HEK293 (cell line): ENCODE data around the gene BAIAP3.

Source experiments
- CTCF ChIA-PET: fragments of 350-600 bp; formaldehyde crosslinking; extraction: SDS; loops from one replicate; lab custom pipeline; 2021; ENCODE audit warnings: antibody characterized with exemption; lab: Yijun Ruan, JAX
- POLR2A ChIA-PET: fragments of 300-600 bp; formaldehyde crosslinking; extraction: SDS; loops from one replicate; lab custom pipeline; 2020; ENCODE audit warnings: antibody characterized with exemption, inconsistent platforms; lab: Yijun Ruan, JAX
- H3K27ac ChIP-seq: fragments of 200-500 bp; sonication (Bioruptor generic); 2 replicates; pipeline ENCODE4 v1.5.1; 2014; ENCODE audit warnings: low read depth, low read length, control low read depth, inconsistent platforms; ENCODE audit errors: extremely low read depth
- H3K36me3 ChIP-seq, 2 experiments: fragments of 200-500 bp in 1 of 2; sonication (Bioruptor generic) in 1 of 2; 1 replicate in 1 of 2; 2 replicates in 1 of 2; pipeline ENCODE4 v1.5.1; 2014 to 2017; ENCODE audit warnings: inconsistent platforms in 2 of 2, low read length in 2 of 2; ENCODE audit not compliant: control insufficient read depth in 2 of 2, insufficient read depth in 1 of 2
- H3K4me1 ChIP-seq: fragments of 200-500 bp; sonication (Bioruptor generic); 2 replicates; pipeline ENCODE4 v1.5.1; 2014; ENCODE audit warnings: mild to moderate bottlenecking, low read length, inconsistent platforms; ENCODE audit not compliant: control insufficient read depth, insufficient read depth
- H3K4me3 ChIP-seq: 2 replicates; pipeline ENCODE4 v1.5.1; 2011; ENCODE audit warnings: low read depth, mild to moderate bottlenecking, control low read depth, low read length, moderate library complexity
- H3K9me3 ChIP-seq: fragments of 200-500 bp; sonication (Bioruptor generic); 2 replicates; pipeline ENCODE4 v1.5.1; 2014; ENCODE audit warnings: low read depth, low read length, inconsistent platforms; ENCODE audit not compliant: control insufficient read depth, insufficient read depth
- BCL11B ChIP-seq: fragments of 450-650 bp; formaldehyde crosslinking; IDR thresholded peaks from 2 replicates; pipeline ENCODE4 v1.5.1; 2016; ENCODE audit warnings: low read depth, missing biosample characterization, missing genetic modification characterization
- GFI1B ChIP-seq: fragments of 450-650 bp; formaldehyde crosslinking; IDR thresholded peaks from 2 replicates; pipeline ENCODE4 v1.5.1; 2016; ENCODE audit warnings: missing biosample characterization, missing genetic modification characterization
- GLI2 ChIP-seq: fragments of 450-650 bp; formaldehyde crosslinking; IDR thresholded peaks from 2 replicates; pipeline ENCODE4; 2017; ENCODE audit warnings: missing biosample characterization, missing genetic modification characterization, low read depth, borderline replicate concordance
- PRDM1 ChIP-seq: fragments of 450-650 bp; formaldehyde crosslinking; IDR thresholded peaks from 2 replicates; pipeline ENCODE4; 2016; ENCODE audit warnings: missing biosample characterization, missing genetic modification characterization
- ZNF214 ChIP-seq: fragments of 450-650 bp; formaldehyde crosslinking; IDR thresholded peaks from 2 replicates; pipeline ENCODE4 v1.5.1; 2017; ENCODE audit warnings: missing biosample characterization, mild to moderate bottlenecking, missing genetic modification characterization, borderline replicate concordance
- ZNF24 ChIP-seq: fragments of 450-650 bp; formaldehyde crosslinking; IDR thresholded peaks from 2 replicates; pipeline ENCODE4 v1.5.1; 2016; ENCODE audit warnings: missing biosample characterization, missing genetic modification characterization
- ZNF302 ChIP-seq: fragments of 450-650 bp; formaldehyde crosslinking; IDR thresholded peaks from 2 replicates; pipeline ENCODE4 v1.5.1; 2016; ENCODE audit warnings: missing biosample characterization, missing genetic modification characterization, low read depth
- ZNF555 ChIP-seq: fragments of 450-650 bp; formaldehyde crosslinking; conservative IDR thresholded peaks from 2 replicates; pipeline ENCODE4 v1.5.1; 2017; ENCODE audit warnings: missing biosample characterization, mild to moderate bottlenecking, missing genetic modification characterization, inconsistent platforms
- ZNF692 ChIP-seq: fragments of 450-650 bp; formaldehyde crosslinking; IDR thresholded peaks from 2 replicates; pipeline ENCODE4 v1.5.1; 2016; ENCODE audit warnings: missing biosample characterization, missing genetic modification characterization
- ZNF704 ChIP-seq: fragments of 450-650 bp; formaldehyde crosslinking; IDR thresholded peaks from 2 replicates; pipeline ENCODE4 v1.5.1; 2016; ENCODE audit warnings: missing biosample characterization, missing genetic modification characterization
- ZSCAN23 ChIP-seq: fragments of 450-650 bp; formaldehyde crosslinking; IDR thresholded peaks from 2 replicates; pipeline ENCODE4 v1.5.1; 2016; ENCODE audit warnings: missing biosample characterization, missing genetic modification characterization
- TF ChIP-seq, protein P1 (sequence below): fragments of 450-650 bp; formaldehyde crosslinking; IDR thresholded peaks from 2 replicates; pipeline ENCODE4 v1.5.1; 2016; ENCODE audit warnings: missing biosample characterization, missing genetic modification characterization, borderline replicate concordance
- TF ChIP-seq, protein P2 (sequence below): sonication (generic); formaldehyde crosslinking; IDR thresholded peaks from 2 replicates; pipeline ENCODE4 v1.8.1; 2022; ENCODE audit warnings: mild to moderate bottlenecking, moderate library complexity, missing genetic modification reagents
- TF ChIP-seq, protein P3 (sequence below): fragments of 450-650 bp; formaldehyde crosslinking; optimal IDR thresholded peaks from 2 replicates; pipeline ENCODE3; 2016; ENCODE audit warnings: missing biosample characterization, mild to moderate bottlenecking, missing genetic modification characterization
- TF ChIP-seq, protein P4 (sequence below): fragments of 450-650 bp; formaldehyde crosslinking; IDR thresholded peaks from 2 replicates; pipeline ENCODE4 v1.5.1; 2016; ENCODE audit warnings: missing biosample characterization, missing genetic modification characterization

BAIAP3 gene

GRCh38 chr16:1298406-1298805, 35.0 kb upstream of the BAIAP3 start:
- POLR2A ChIA-PET: no interaction called here
- Histone ChIP-seq H3K27ac (no peak overlapping the region), H3K4me1 (no peaks in the 10 kb centered on the region), H3K4me3 (no peak overlapping the region)
- TF ChIP-seq GLI2 (tag by site-specific recombination): no peak
- no peak for TF ChIP-seq GFI1B (tag by site-specific recombination)
- no peak for TF ChIP-seq ZNF555 (tag by site-specific recombination)
- TF ChIP-seq, protein P1, sequence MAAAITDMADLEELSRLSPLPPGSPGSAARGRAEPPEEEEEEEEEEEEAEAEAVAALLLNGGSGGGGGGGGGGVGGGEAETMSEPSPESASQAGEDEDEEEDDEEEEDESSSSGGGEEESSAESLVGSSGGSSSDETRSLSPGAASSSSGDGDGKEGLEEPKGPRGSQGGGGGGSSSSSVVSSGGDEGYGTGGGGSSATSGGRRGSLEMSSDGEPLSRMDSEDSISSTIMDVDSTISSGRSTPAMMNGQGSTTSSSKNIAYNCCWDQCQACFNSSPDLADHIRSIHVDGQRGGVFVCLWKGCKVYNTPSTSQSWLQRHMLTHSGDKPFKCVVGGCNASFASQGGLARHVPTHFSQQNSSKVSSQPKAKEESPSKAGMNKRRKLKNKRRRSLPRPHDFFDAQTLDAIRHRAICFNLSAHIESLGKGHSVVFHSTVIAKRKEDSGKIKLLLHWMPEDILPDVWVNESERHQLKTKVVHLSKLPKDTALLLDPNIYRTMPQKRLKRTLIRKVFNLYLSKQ (tag by site-specific recombination): no peak
- no peak for TF ChIP-seq ZNF692 (tag by site-specific recombination)
- TF ChIP-seq, protein P2, sequence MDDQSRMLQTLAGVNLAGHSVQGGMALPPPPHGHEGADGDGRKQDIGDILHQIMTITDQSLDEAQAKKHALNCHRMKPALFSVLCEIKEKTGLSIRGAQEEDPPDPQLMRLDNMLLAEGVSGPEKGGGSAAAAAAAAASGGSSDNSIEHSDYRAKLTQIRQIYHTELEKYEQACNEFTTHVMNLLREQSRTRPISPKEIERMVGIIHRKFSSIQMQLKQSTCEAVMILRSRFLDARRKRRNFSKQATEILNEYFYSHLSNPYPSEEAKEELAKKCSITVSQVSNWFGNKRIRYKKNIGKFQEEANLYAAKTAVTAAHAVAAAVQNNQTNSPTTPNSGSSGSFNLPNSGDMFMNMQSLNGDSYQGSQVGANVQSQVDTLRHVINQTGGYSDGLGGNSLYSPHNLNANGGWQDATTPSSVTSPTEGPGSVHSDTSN (CRISPR knock-in tag): no peak
- TF ChIP-seq ZSCAN23 (tag by site-specific recombination): no peak
- no peak for TF ChIP-seq BCL11B (tag by site-specific recombination)
- TF ChIP-seq, protein P3, sequence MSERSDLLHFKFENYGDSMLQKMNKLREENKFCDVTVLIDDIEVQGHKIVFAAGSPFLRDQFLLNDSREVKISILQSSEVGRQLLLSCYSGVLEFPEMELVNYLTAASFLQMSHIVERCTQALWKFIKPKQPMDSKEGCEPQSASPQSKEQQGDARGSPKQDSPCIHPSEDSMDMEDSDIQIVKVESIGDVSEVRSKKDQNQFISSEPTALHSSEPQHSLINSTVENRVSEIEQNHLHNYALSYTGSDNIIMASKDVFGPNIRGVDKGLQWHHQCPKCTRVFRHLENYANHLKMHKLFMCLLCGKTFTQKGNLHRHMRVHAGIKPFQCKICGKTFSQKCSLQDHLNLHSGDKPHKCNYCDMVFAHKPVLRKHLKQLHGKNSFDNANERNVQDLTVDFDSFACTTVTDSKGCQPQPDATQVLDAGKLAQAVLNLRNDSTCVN (tag by site-specific recombination): no peak
- no peak for TF ChIP-seq ZNF302
- TF ChIP-seq, all 188 proteins: peak for 0
- no peaks in the 10 kb centered on the region for H3K9me3 ChIP-seq
- CTCF ChIA-PET: no interaction called here
- no peaks in the 10 kb centered on the region for H3K36me3 ChIP-seq

DNA sequence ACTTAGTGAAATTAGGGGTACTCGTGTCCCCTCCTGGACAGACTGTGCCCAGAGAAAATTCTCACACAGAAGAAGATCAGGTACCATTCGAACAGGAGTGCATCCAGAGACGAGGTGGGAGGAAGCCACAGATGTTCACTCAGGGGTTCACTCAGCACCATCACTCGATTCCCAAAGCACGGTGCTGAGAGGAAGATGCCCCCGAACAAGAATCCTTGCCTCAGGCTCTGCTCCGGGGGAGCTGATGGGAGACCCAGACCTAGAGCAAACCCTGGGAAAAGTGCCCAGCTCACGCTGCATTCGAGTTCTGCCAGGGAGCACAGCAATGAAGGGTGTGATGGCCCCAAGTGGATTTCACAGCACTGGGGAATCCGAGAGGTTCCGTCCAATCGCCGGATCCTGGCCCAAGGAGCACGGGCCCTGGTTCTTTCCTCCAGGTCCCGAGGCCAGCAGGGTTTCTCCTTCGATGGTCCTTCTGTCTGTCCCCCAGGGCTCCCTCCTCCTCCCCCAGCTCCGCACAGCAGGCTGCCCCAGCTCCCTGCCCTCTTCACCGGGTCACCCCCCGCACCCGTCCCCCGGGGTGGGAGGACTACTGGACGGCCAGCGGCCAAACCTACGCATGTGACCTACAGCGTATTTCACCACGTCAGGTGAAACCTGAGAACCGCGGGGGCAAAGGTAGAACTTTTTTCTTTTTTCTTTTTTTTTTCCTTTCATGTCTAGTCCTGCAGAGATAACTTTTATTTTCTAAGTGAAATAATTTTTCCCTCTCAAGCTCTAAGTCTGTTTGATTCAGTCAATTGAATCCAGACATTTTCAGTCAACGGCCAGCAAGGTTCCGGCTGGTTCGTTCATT, 34.2 kb upstream of the BAIAP3 start:
- H3K36me3 ChIP-seq: no peaks in the 10 kb centered on the region
- H3K4me1 ChIP-seq: no peaks in the 10 kb centered on the region
- H3K4me3 ChIP-seq: no peak overlapping the region
- TF ChIP-seq ZNF704 (tag by site-specific recombination): no peak
- TF ChIP-seq ZNF214 (tag by site-specific recombination): no peak
- peak; percentile 59 for TF ChIP-seq PRDM1 (tag by site-specific recombination)
- no peaks in the 10 kb centered on the region for H3K9me3 ChIP-seq
- H3K27ac ChIP-seq: no peak overlapping the region
- ChIA-PET CTCF (interaction anchor here (0.7 to 3.3 kb wide), 4 partner anchors 8 to 705 kb away, joined by 3 to 17 read pairs (median 3); no protein-coding TSS in a partner anchor), POLR2A (no interaction called here)

DNA sequence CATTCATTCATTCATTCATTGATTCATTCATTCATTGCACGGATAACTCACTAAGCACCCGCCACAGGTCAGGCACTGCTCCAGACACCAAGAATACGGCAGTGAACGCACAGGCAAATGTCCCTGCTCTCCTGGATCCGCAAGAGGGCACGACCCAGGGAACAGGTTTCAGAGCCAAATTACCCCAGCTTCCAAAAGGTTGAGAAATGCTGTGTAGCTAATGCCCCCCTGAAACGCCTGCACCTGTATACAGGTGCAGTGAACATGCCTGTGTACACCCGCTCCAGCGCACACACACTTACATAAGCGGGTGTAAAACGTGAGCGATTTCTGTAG, 33.6 kb upstream of the BAIAP3 start:
- CTCF ChIA-PET: interaction anchor here (0.7 to 3.3 kb wide), 7 partner anchors 9 to 704 kb away, joined by 3 to 17 read pairs (median 3); no protein-coding TSS in a partner anchor
- POLR2A ChIA-PET: no interaction called here
- no peaks in the 10 kb centered on the region for H3K4me1 ChIP-seq

More for the DNA sequence above, 33.6 kb upstream of the BAIAP3 start:
- Histone ChIP-seq H3K4me3 (no peak overlapping the region), H3K36me3 (no peaks in the 10 kb centered on the region)
- TF ChIP-seq, protein P4, sequence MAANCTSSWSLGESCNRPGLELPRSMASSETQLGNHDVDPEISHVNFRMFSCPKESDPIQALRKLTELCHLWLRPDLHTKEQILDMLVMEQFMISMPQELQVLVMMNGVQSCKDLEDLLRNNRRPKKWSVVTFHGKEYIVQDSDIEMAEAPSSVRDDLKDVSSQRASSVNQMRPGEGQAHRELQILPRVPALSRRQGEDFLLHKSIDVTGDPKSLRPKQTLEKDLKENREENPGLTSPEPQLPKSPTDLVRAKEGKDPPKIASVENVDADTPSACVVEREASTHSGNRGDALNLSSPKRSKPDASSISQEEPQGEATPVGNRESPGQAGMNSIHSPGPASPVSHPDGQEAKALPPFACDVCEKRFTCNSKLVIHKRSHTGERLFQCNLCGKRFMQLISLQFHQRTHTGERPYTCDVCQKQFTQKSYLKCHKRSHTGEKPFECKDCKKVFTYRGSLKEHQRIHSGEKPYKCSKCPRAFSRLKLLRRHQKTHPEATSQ (tag by site-specific recombination): no peak
- 0 out of 2 replicates have a peak, but pooled peaks have one; percentile 27 for TF ChIP-seq ZNF24 (tag by site-specific recombination)
- TF ChIP-seq, all 188 proteins: peak for 1
- Histone ChIP-seq H3K27ac (no peak overlapping the region), H3K9me3 (no peaks in the 10 kb centered on the region)
